Prostate gland (tissue), 2 donors: ENCODE results near the gene INAVA.

Experiments
- POLR2A ChIP-seq: fragments of 450-650 bp; IDR thresholded peaks from one replicate; pipeline ENCODE4 v1.6.1; 2016; ENCODE audit warnings: antibody characterized with exemption, mild to moderate bottlenecking
- POLR2AphosphoS5 ChIP-seq: sonication (generic); formaldehyde crosslinking; IDR thresholded peaks from one replicate; pipeline ENCODE4 v1.6.1; 2017; ENCODE audit warnings: antibody characterized with exemption
- TF ChIP-seq, protein P1 (sequence below), 4 experiments: fragments of 200-600 bp in 2 of 4; fragments of 450-650 bp in 2 of 4; sonication (generic) in 2 of 4; IDR thresholded peaks; 1 replicate in 3 of 4; 2 replicates in 1 of 4; pipeline ENCODE4 v1.5.1; 2016 to 2019; ENCODE audit warnings: antibody characterized with exemption in 4 of 4, mild to moderate bottlenecking in 2 of 4, moderate library complexity in 2 of 4

DNA sequence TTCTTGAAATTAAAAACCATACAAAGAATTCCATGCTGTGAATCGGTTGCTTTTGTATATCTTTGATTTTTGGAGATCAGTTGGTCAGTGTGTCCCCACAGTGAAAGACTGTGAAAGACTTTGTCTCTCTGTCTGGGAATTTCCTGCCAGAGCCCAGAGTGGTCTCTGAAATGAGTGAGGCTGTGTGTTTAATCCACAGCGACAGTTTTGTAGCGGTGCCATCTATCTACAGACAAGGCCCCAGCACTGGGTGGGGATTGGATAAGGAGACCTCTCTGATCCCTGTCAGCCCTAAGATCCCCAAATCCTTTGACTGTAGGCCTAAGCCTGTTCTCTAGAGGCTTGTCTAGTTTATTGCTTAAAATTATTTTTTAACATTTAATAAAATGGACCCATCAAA lies 11.6 kb upstream of the INAVA start:
- TF ChIP-seq, protein P1, sequence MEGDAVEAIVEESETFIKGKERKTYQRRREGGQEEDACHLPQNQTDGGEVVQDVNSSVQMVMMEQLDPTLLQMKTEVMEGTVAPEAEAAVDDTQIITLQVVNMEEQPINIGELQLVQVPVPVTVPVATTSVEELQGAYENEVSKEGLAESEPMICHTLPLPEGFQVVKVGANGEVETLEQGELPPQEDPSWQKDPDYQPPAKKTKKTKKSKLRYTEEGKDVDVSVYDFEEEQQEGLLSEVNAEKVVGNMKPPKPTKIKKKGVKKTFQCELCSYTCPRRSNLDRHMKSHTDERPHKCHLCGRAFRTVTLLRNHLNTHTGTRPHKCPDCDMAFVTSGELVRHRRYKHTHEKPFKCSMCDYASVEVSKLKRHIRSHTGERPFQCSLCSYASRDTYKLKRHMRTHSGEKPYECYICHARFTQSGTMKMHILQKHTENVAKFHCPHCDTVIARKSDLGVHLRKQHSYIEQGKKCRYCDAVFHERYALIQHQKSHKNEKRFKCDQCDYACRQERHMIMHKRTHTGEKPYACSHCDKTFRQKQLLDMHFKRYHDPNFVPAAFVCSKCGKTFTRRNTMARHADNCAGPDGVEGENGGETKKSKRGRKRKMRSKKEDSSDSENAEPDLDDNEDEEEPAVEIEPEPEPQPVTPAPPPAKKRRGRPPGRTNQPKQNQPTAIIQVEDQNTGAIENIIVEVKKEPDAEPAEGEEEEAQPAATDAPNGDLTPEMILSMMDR (IDR thresholded peaks at IDR 0.05) = no peak
- no peak for TF ChIP-seq POLR2A
- TF ChIP-seq POLR2AphosphoS5 = no peak
